ENCODE data around the gene MERTK. TPM values are rescaled to one million over a fixed set of nuclear protein-coding genes. Genes with fewer than 3 reads are reported as not detected.

Gene MERTK
- total RNA-seq, 1 experiment from 2014 or later: 1.1 TPM

DNA sequence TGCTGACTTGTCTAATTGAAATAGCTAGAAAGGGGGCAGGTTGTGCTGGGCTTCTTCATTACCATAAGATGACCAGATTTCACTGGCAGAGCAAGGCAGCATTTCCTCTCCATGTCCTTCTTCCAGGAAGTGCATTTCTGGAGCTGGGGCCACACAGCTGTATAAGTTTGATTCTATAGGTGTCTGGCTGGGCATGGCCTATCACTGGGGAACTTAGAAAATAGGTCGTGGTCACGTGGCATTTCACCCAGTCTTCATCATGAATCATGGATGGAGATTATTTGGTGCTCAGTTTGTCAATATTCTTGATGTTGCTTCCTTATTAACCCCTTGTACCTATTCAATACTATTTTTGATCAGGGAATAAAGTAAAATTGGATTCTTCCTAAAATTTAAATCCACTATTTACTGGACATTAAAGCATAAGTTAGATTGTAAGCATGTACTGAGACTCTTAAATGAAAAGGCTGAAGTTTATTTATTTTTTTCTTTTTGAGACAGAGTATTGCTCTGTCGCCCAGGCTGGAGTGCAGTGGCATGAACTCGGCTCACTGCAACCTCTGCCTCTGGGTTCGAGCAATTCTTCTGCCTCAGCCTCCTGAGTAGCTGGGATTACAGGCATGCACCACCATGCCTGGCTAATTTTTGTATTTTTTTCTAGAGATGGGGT lies 107.1 kb downstream of the MERTK start:
- DNase-seq (ENCODE audit: extremely low read depth, low read depth): no peak

DNA sequence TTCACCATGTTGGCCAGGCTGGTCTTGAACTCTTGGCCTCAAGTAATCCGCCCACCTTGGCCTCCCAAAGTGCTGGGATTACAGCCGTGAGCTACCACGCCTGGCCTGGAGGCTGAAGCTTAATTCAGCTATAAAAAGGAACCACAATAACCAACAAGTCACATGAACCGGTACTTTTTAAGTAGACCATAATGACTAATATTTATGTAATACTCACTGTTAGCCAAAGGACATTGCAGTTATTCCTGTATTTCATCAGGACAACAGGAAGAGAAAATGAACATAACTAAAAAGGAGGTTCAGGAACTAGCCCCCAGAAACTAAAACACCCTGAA lies 107.6 kb downstream of the MERTK start:
- no peak for DNase-seq (ENCODE audit: extremely low read depth, low read depth)

DNA sequence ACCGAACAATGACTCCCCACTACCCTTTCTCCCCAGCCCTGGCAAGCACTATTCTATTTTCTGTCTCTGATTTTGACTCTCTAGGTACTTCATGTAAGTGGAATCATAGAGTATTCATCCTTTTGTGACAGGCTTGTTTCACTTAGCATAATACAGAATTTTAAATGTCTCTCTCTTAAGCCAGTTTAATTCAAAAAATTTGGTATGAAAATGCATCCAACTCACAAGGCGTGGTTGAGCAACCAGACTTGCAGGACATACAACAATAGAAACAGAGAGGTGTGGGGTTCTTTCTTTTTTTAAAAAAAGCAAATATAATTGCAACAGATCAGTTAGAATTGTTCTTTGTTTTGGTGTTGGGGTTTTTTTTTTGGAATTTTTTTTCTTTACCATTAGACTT lies 109.1 kb downstream of the MERTK start:
- no peak for DNase-seq (ENCODE audit: extremely low read depth, low read depth)

DNA sequence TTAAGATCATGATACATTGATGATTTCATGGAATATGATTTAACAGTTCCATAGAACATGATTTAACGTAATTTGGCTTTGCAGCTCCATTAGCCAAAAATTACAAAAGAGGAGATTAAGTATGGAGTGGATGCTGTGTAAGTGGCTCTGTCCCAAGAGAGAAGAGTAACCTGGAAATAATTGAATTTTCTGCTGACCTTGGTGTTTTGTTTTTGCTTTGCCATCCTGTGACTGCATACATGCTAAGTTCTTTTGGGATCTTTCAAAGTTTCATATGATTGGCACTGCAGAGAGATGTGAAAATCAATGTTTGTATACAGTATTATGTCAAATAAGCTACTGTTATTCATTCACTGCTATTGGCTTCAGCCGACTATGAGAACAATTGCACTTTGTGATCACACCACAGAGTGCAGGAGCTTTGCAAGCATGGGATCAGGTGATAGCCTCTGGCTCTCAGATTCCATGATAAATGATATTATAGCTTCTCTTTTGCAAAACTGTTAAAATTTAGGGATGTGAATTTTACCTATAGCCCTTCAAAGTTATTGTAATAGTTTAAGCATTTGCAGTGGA lies 110.6 kb downstream of the MERTK start:
- no peak for DNase-seq (ENCODE audit: extremely low read depth, low read depth)

DNA sequence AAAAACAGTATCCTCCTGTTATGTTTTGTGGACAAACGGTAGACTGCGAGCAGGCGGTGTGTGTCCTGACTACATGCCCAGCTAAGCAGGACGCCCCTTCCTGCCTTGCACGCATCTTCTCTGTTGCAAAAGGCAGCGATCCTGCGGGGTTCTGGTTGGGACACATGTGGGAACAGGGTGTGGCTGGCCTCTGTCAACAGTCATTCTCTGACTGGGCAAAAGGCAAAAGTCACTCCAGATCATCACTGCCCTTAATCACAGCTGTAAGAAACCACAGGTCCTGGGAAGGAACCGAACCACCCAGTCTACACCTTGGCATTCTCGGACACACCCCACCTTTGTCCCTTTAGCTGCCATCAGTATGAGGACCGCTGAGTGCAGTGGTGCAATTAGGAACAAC lies 112.3 kb downstream of the MERTK start:
- no peak for DNase-seq (ENCODE audit: extremely low read depth, low read depth)

DNA sequence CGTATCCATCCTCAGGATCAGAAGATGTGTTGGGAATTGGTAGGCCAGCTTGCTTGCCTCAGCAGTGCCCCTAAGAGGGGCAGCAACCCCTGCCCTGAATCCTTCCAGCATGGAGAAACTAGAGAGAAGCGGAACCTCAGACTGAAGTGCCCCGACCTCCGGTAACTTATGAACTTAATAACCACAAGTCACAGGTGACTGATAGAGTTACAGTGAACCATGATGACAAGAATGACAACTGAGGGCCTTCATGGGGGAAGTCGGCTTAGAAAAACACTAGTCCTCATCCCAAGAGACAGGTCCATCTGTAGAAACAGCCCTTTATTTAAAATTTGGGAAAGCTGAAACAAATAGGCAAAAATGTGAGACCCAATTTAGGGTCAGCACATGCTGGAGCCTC lies 114.1 kb downstream of the MERTK start:
- no peak for DNase-seq (ENCODE audit: extremely low read depth, low read depth)

DNA sequence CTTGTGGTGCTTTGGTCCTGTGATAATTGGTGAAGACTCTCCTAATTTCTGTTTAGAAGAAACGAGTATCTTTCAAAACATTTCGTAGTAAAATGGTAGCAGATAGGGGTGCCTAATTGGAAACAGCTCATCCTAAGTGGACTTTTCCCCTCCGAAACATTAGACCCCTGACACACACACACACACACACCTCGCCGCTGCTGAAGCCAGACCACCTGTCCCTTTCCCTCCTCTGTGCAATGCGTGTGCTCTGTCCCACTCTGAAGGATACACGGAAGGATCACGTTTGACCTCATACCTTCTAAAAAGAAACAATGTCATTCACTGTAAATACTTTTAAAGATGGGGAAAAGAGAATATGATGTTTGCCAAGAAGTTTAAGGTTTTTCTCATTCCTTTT lies 120.4 kb downstream of the MERTK start:
- no peak for DNase-seq (ENCODE audit: extremely low read depth, low read depth)

DNA sequence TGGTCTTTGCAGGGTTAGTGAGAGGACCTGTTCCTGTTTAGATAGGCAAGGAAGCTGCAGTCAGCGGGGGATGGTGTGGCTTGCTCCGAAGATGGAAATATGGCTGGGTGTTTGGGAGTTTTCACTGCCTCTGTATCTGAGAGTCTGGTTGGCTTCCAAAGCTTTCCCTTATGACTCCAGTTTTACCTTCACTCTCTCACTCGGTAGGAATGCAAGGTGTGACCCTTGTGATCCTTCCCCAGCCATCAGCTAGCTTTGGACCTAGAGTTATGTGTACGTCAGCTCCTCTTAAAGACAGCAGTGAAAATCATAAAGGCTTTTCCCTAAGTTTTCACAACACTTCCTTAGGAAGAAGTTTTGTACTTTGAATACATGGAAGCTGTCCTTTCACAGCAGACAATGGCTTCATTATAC lies 121.2 kb downstream of the MERTK start:
- no peak for DNase-seq (ENCODE audit: extremely low read depth, low read depth)

DNA sequence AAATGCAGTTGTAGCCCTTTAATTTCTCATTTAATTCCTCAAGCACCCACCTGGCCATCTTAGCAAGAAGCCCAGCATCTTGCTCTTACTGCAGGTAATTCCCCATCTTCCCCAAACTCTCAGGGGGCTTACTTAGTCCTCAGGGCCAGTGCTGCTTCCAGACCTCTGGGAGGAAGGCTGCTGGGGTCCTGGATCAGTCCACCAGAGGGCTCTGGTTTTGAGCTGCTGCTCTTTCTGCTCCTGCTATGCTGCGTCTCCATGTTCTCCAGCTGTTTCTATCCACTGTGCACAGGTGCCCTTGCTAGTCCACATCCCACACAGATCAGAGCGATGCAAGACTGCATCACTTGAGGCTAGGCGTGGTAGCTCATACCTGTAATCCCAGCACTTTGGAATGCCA lies 122.2 kb downstream of the MERTK start:
- no peak for DNase-seq (ENCODE audit: extremely low read depth, low read depth)

DNA sequence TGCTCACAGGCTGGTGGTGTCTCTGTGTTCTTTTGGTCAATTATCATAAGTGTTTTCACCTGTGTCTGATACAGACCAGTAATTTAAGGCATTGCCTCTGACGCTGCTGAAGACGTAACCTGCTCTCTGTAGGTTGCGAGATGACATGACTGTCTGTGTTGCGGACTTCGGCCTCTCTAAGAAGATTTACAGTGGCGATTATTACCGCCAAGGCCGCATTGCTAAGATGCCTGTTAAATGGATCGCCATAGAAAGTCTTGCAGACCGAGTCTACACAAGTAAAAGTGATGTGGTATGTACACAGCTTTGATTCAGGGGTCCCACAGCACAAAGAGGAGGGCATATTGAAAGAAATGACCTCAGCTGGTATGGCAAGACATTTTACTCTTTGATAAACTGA lies 122.9 kb downstream of the MERTK start:
- DNase-seq (ENCODE audit: extremely low read depth, low read depth): no peak

DNA sequence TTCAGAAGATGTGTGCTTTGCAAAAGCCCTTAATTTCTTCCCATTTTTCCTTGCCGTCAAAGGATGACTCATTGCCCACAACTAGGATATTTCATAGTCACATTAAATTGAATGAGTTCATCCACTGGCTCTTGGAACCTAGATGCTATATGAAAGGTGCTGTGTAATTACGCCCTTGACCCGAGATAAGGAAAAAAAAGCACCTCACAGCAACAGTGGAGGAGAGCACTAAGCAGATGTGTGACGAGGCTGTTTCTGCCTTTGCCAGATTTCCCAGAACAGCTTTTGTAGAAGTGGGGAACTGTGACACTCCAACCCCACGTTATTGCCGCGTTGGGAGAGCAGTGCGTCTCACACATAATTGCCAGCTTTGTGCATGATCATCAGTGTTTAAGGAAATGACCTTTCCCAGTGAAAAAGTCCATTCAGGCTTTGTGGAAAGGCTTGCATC lies 123.4 kb downstream of the MERTK start:
- peak; percentile 20 for DNase-seq (ENCODE audit: extremely low read depth, low read depth)

DNA sequence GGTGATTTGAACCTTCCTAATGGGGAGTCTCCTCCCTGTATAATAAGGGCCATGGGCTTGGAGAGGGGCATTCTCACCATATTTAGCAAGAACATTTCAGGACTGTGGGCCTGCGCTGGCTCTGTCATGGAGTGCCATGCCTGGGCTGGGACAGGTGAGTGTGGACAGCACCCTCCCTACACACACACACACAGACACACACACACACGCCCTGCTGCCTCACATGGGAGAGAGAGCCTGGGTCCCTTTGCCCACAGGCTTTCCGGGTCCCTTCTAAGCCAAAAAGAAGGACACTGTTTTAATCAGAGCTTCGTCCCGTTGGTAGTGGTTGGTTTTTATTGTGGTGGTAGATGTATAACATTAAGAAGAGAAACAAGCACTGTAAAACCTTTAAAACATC lies 125.3 kb downstream of the MERTK start:
- DNase-seq (ENCODE audit: extremely low read depth, low read depth): no peak

DNA sequence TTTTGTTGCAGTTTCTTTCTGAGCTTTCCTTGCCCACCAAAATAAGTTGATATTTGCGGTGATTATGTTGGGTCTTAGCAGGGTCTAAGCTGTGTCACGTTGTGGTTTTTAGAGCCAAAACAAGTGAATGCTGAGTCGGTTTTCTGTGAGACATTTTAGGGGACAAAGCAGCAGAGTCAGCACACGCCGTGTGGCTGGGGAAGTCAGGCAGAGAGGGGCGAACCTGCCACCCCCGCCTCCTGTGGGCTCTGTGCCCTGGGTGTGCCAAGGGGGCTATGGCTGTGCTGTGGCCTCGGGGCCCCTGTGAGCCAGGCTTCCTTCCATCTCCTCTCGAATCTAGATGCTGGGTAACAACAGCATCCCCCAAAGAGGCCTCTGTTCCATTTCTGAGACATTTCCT lies 125.8 kb downstream of the MERTK start:
- DNase-seq (ENCODE audit: extremely low read depth, low read depth): no peak

DNA sequence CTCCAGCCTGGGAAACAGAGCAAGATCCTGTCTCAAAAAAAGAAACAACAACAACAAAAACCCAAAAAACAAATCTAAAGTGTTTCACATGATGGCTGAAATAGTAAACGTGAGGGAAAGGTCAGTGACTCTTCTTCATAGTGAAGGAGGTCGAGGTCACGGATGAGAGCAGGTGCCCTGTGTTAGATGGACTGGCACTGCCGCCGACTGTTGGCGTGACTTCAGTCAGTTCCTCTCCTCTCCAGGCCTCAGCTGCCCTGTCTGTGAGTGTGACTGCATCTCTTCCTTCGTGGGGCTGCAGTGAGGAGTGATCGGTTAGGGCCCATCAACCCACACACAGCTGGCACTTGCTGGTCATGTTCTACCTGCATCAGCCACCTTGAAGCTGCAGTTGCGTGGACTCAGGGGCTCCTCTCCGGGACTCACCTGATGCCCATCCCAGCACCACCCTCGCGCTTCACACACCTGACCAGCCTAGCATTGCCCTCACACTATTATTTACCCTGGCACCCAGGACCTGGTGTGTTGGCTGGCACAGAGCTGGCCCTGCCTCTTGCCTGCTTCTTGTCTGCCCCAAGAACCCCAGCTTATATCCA lies 126.6 kb downstream of the MERTK start:
- no peak for DNase-seq (ENCODE audit: extremely low read depth, low read depth)

DNA sequence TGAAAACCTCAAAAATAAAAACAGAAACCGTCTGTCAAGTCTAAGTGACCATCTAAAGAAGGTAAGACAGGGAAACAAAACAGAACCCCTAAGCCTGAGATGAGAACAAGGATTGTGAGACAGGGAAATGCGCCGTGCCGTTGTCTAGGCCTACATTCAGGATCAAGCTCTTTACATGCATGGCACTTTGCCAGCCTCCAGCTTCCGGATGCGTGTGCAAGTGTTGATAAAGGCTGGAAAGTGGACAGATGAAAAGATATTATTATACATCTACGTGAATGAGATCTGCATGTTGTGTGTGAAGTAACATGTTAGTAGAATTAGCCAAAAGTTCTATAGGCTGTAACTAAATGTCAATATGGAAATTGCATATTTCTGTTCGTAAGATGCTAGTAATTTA lies 128.1 kb downstream of the MERTK start:
- DNase-seq (ENCODE audit: extremely low read depth, low read depth): no peak

DNA sequence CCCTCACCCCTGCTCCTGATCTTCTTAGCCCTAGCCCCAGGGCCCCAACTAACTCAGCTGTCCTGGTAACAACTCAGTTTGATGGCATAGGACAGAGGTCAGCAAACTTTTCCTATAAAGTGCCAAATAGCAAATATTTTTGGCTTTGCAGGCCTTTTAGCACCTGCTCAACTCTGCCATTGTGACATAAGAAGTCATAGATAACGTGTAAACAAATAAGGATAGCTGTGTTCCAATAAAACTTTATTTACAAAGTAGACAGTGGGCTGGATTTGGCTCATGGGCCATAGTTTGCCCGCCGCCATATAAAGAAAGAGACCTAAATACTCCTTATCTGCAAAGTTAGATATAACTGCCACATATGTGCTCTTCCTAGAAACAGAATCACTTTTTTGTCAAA lies 129.4 kb downstream of the MERTK start:
- DNase-seq (ENCODE audit: extremely low read depth, low read depth): no peak

DNA sequence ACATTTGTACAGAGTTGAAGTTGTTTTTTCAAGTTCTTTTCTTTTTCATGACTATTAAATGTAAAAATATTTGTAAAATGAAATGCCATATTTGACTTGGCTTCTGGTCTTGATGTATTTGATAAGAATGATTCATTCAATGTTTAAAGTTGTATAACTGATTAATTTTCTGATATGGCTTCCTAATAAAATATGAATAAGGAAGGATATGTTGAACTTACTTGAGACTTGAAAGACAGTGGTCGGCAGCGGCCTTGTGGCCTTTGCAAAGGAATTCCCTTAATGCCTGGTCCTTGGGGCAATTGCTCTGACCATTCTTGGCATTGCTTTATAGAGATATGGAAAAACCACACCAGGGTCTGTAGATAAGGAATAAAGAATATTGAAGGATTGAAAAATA lies 130.8 kb downstream of the MERTK start:
- no peak for DNase-seq (ENCODE audit: extremely low read depth, low read depth)

DNA sequence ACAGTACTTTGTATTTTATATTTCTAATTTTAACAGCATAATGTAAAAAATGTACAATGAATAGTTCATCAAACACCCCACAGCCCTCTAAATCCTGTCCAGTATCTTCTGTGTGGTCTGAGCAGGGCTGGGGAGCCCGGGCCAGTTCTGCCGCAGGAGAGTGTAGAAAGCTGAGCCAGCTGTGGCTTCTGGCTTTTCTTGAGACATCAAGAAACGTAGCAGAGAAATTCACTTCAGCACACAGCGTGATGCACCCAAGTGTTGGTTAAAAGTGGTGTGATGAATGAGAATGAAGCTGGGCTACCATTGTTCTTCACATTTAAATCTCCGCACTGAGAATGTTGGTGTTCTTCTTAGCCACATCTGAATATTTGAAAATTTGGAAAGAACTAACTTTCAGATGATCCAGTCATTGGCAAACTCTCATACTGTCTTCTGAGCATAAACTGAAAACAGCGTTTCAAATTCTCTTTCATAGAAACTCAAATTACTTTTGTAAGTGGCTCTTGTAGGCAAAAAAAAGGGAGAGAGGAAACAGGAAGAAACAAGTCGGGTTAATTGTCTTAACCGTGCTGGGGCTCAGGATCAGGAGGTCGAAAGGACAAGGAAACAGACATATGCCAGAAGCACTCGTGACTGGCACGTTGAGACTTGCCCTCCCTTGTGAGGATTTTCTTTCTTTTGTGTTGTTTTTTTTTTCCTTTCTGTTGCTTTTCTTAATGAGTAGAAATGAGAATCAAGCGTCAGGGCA lies 133.2 kb downstream of the MERTK start:
- no peak for DNase-seq (ENCODE audit: extremely low read depth, low read depth)

DNA sequence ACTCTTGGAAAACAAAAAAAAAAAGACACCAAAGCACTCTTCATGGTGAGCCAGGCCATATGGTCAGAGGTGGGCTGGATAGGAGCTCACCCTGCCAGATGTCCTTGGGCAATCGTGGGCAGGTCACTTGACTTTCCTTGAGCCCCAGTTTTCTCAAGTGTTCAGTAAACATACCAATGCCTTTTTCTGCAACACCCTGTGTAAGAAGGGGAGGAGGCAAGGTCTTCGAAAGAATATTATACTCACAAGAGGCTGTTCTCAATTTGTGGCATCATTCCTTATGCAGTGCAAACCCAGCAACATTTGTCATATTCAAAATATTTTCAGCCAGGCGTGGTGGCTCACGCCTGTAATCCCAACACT lies 133.8 kb downstream of the MERTK start:
- no peak for DNase-seq (ENCODE audit: extremely low read depth, low read depth)

DNA sequence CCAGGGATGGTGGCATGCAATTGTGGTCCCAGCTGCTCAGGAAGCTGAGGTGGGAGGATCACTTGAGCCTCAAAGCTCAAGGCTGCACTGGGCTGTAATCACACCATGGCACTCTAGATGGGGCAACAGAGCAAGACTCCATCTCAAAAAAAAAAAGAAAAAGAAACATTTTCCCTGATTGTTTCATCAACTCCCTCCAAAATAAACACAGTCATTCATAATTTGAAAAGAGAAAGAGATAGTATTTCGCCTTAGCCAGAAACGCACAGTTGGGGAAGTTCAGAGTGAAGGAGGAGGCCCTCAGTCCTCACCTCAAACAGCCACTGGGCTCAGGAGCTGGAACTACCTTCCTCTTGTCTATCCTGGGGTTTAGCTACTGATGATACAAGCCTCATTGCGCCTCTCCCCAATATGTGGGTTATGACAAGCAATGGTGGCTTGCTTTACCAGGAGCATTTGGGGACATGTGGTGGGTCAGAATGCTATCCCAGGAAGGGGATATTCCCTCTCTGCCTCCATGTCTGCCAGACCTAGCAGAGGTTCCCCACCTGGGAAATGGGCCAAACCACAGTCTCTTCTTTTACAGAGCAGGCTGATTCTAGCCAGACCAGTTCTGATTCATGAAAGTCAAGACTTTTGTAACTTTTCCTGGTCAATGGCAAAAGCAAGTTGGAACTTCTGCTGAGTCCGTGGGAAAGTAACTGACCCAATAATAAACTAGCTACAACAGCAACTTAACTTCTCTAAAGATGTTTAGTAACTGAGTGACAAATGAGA lies 134.5 kb downstream of the MERTK start:
- DNase-seq (ENCODE audit: extremely low read depth, low read depth): no peak

DNA sequence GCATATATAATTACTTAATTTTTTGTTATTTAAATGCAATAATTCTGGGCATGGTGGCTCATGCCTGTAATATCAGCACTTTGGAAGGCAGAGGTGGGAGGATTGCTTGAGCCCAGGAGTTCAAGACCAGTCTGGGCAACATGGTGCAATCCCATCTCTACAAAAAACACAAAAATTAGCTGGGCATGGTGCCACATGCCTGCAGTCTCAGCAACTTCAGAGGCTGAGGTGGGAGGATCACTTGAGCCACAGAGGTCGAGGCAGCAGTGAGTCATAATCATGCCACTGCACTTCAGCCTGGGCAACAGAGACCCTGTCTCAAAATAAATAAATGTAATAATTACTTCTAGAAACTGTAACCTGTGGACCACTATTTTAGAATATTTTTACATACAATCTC lies 135.2 kb downstream of the MERTK start:
- DNase-seq (ENCODE audit: extremely low read depth, low read depth): no peak
